HG02938 (cell line): ENCODE measurements around the gene KRTAP12-3.
"Not testable (repeated sequence)": the region's sequence is repeated elsewhere in the genome, so short reads cannot be mapped to it uniquely, and the experiment has no call there.

Experiments used
- ATAC-seq: cut with Tn5 transposase; IDR thresholded peaks from one replicate; pipeline ENCODE4 v1.9.1; 2021; ENCODE audit warnings: mild to moderate bottlenecking, moderate library complexity; ENCODE audit not compliant: unreplicated experiment

KRTAP12-3 gene

DNA sequence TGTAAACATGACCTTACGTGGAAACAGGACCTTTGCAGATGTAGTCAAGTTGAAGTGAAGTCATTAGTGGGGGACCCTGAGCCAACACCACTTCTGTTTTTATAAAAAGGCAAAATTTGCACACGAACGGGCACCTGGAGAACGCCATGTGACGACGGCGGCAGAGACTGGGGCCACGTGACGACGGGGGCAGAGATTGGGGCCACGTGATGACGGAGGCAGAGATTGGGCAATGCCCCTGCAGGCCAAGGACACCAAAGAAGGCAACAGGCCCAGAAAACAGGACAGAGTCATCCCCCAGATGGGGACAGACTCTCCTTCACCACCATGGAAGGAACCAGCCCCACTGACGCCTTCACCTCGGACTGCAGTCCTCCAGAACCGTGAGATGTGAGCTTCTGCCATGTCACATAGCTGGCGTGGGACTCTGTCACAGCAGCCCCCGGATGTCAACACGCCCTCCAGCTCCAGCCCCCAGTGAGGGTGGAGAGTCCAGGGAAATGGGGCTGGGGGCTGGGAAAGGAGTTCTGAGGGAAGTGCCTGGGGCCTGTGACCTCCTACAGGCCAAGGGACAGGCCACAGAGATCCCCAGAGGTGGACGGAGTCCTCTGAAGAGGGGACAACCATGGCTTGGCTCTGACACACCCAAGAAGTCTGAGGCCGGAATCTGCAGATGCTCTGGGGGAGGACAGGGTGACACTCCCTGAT, 7.3 kb upstream of the KRTAP12-3 start:
- ATAC-seq: no peak

GRCh38 chr21:44650973-44651675, 6.6 kb upstream of the KRTAP12-3 start:
- no peak for ATAC-seq

GRCh38 chr21:44653123-44653522, 4.6 kb upstream of the KRTAP12-3 start:
- ATAC-seq: no peak

- ATAC-seq: no peak
These were observed 3.8 kb upstream of the KRTAP12-3 start for GRCh38 chr21:44653656-44654575.

DNA sequence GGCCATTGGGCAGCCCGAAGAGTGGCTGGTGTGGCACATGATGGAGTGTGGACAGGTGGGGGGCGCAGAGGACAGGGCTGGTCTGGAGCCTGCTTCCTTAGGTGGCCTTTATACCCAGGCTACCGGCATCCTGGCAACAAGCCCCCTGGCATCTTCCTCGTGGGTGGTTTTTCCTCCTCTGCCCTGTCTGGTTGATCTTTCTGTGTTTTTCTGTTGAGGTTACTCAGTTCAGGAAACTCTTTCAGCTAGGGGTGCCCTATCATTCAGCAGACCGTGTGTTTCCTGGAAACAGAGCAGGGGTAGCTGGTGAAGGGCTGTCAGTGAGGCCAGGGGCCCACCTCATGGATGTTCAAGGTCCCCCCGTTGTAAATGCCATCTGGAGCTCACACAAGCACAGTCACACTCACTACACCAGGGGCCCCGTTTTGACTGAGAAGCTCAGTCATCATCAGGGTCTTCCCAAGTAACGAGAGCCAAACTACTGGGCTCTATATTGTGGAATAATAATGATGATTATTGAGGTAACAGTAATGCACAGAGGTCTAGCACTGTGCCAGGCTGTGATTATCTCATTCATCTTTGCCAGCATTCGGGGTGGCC, 3.1 kb upstream of the KRTAP12-3 start, which contains the start of gene KRTAP12-4:
TSS of gene KRTAP12-4 (minus strand) at position 84 of the 600 bp plus-strand sequence. CDS start at position 39, 45 bp downstream.
- no peak for ATAC-seq

DNA sequence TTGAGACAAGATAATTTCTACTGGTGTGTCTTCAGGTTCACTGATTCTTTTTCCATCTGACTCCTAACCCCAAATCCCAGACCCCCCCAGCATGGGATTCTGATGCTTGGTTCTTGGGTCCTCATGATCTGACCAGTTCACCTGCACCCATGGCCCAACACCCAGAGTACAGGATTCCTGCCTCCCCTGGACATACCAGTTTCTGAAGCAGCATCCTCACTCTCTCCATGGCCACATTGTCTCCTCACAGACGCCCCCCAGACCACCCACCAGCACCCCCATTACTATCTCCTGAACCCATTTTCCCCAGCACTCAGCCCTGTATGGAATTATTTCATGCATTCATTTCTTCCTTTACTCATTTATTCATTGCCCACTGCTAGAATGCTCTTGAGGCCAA, 864 bp upstream of the KRTAP12-3 start:
- ATAC-seq: no peak

- no peak for ATAC-seq
These were observed 794 bp downstream of the KRTAP12-3 start for GRCh38 chr21:44658541-44658910.

GRCh38 chr21:44658913-44659595, 1.3 kb downstream of the KRTAP12-3 start:
- ATAC-seq: no peak

GRCh38 chr21:44661567-44661966, 3.8 kb downstream of the KRTAP12-3 start:
- not testable (repeated sequence) for ATAC-seq

DNA sequence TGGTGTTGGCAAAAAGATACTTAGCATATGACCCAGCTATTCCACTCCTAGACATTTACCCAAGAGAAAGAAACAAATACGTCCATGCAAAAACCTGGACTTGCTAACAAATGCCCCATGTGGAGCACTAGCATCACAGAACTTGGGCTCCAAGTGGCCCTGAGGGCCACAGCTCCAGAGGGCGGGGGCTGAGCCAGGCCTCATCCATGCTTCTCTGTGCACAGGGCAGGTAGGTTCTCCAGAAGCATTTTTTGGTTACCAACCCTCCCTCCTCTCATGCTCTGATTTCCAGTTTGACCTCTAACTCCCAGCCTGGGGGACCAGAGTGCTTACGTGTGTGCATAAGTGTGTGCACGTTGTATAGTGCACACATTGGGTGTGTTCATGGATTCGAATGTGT, 7.0 kb downstream of the KRTAP12-3 start:
- no peak for ATAC-seq

DNA sequence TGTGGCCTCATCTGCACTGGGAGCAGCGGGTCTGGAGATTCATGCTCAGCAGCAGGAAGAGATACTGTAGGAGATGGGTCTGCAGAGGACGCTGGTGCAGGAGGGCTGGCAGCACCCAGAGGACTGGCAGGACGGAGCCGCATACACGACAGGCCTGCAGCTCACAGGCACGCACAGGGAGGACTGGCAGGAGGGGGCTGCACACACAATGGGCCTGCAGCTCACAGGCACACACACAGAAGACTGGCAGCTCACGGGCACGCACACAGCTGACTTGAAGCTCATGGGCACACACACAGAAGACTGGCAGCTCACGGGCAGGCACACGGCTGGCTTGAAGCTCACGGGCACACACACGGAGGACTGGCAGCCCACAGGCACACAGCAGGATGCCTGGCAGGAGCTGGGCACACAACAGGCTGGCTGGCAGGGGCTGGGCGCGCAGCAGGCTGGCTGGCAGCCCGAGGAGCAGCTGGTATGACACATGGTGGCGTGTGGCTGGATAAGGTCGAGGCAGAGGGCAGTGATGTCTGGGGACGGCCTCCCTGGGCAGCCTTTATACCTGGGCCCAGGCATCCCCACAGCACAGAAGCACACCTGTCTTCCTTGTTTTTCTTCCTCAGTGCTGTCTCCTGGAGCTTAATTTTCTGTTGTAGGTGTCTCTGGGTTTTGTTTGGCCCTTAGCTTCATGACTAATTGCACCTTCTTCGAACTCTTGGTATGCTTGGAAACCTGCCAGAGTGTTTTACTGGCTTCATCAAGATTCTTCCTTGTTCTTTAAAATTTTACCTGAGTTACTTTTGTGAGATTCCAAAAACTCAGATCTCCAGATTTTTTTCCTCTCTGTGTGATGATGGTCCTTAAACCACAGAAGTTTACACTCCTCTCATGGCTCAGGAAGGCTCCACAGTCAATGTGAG, 8.9 kb downstream of the KRTAP12-3 start, which contains the start of gene KRTAP12-2:
TSS of gene KRTAP12-2 (minus strand) at position 527 of the 920 bp plus-strand sequence. CDS start at position 486, 41 bp downstream.
- no peak for ATAC-seq

- ATAC-seq: no peak
These were observed 9.9 kb downstream of the KRTAP12-3 start for GRCh38 chr21:44667612-44668011.

GRCh38 chr21:44670642-44671432, 13.1 kb downstream of the KRTAP12-3 start:
- no peak for ATAC-seq

DNA sequence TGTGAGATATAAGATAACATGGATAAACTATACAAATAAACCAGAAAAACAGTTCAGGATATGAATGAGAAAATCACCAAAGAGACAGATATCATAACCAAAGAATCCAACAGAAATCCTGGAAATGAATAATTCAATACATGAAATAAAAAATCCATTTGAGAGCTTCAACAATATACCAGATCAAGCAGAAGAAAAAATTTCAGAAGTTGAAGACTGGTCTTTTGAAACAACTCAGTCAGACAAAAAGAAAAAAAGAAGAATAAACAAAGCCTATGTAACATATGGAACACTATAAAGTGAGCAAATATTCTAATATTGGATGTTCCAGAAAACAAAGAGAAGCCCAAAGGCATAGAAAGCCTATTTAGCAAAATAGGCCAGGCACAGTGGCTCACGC, 14.2 kb downstream of the KRTAP12-3 start:
- ATAC-seq: no peak

GRCh38 chr21:44677881-44678280, 20.1 kb downstream of the KRTAP12-3 start:
- no peak for ATAC-seq

- no peak for ATAC-seq
These were observed 23.4 kb downstream of the KRTAP12-3 start for GRCh38 chr21:44681152-44681551.

DNA sequence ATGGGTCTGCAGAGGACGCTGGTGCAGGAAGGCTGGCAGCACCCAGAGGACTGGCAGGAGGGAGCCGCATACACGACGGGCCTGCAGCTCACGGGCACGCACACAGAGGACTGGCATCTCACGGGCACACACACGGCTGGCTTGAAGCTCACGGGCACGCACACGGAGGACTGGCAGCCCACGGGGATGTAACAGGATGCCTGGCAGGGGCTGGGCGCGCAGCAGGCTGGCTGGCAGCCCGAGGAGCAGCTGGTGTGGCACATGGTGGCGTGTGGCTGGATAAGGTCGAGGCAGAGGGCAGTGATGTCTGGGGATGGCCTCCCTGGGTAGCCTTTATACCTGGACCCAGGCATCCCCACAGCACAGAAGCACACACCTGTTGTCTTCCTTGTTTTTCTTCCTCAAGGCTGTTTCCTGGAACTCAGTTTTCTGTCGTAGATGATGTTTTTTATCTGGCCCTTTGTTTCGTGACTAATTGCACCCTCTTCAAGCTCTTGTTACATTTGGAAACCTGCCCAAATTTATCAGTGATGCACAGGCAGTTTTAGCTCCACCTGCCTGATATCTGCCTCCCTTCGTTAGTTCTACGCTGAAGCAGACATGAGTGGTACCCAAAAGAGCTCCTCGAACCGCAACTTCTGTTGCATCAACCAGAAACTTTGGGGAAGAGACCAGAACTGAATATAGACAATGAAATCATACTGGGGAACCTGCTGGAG, 24.3 kb downstream of the KRTAP12-3 start, which contains the start of gene KRTAP12-1:
TSS of gene KRTAP12-1 (minus strand) at position 303 of the 719 bp plus-strand sequence. CDS start at position 263, 40 bp downstream.
- ATAC-seq: no peak
